GM23338 (cell line): ENCODE data around the gene EPHB3.

Source experiments
- CREB1 ChIP-seq: fragments of 250-450 bp; sonication (Bioruptor Pico); IDR thresholded peaks from 2 replicates; pipeline ENCODE4 v1.5.0; 2020; ENCODE audit warnings: low read depth, mild to moderate bottlenecking, moderate library complexity
- EZH2 ChIP-seq: fragments of 200-600 bp; sonication (generic); IDR thresholded peaks from one replicate; pipeline ENCODE4 v1.8.0; 2017; ENCODE audit warnings: antibody characterized with exemption, mild to moderate bottlenecking, low read depth; ENCODE audit not compliant: unreplicated experiment
- EZH2phosphoT487 ChIP-seq: fragments of 200-600 bp; sonication (generic); IDR thresholded peaks from one replicate; pipeline ENCODE4 v1.8.1; 2018; ENCODE audit warnings: antibody characterized with exemption; ENCODE audit not compliant: unreplicated experiment
- JUNB ChIP-seq: IDR thresholded peaks from one replicate; pipeline ENCODE4 v1.6.1; 2016; ENCODE audit warnings: antibody characterized with exemption; ENCODE audit not compliant: unreplicated experiment
- NANOG ChIP-seq: IDR thresholded peaks from 2 replicates; pipeline ENCODE4 v1.6.1; 2016; ENCODE audit warnings: antibody characterized with exemption, borderline replicate concordance
- POLR2AphosphoS5 ChIP-seq: IDR thresholded peaks from 2 replicates; pipeline ENCODE4 v1.6.1; 2016; ENCODE audit warnings: antibody characterized with exemption, low read depth
- ZNF114 ChIP-seq: fragments of 250-450 bp; sonication (Bioruptor Pico); IDR thresholded peaks from 2 replicates; pipeline ENCODE4 v1.5.0; 2020; ENCODE audit warnings: mild to moderate bottlenecking, moderate library complexity
- TF ChIP-seq, protein P1 (sequence below), 2 experiments: fragments of 200-600 bp in 1 of 2; sonication (generic) in 1 of 2; conservative IDR thresholded peaks; 2 replicates each; pipeline versions ENCODE4 v1.5.1 to v1.6.1; 2016 to 2017; ENCODE audit warnings: antibody characterized with exemption in 2 of 2, low read depth in 2 of 2, mild to moderate bottlenecking in 2 of 2, moderate library complexity in 1 of 2
- TF ChIP-seq, protein P2 (sequence below): IDR thresholded peaks from one replicate; pipeline ENCODE4 v1.6.1; 2018; ENCODE audit warnings: antibody characterized with exemption; ENCODE audit not compliant: unreplicated experiment

DNA sequence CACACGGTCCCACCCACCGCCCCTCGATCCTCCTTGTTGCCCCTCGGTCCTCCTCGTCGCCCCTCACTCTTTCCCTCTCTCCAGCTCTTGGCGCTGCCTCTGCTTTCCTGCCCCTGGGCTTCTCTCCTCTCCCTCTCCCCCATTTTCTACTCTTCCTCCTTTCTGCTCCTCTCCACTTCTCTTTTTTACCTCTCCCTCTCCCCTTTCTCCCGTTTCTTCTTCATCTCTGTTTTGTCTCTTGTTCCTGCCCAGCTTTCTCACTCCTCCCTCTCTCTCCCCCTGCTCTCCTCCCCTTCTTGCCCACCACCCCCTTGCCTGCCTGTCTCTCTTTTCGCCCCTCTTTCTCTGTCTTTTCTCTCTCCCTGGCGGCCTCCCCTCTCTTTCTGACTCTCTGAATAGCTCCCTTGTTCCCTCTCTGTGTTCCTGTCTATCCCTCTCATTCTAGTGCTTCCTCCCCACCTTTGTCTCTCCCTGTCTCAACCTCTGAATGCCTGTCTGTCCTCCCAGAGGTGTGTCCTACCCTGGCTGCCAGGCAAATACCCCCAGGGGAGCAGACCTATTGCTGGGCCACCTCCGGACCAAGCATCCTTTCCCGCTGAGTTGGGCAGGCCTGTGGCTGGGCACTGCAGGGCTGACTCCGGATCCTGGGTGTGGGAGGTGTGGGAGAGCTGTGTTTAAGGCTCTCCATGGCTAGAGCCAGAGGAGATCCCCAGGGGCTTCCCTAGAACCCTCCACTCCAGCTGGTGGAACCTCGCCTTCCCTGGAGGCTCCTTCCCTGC is 41.0 kb downstream of the EPHB3 start:
- TF ChIP-seq, protein P1, sequence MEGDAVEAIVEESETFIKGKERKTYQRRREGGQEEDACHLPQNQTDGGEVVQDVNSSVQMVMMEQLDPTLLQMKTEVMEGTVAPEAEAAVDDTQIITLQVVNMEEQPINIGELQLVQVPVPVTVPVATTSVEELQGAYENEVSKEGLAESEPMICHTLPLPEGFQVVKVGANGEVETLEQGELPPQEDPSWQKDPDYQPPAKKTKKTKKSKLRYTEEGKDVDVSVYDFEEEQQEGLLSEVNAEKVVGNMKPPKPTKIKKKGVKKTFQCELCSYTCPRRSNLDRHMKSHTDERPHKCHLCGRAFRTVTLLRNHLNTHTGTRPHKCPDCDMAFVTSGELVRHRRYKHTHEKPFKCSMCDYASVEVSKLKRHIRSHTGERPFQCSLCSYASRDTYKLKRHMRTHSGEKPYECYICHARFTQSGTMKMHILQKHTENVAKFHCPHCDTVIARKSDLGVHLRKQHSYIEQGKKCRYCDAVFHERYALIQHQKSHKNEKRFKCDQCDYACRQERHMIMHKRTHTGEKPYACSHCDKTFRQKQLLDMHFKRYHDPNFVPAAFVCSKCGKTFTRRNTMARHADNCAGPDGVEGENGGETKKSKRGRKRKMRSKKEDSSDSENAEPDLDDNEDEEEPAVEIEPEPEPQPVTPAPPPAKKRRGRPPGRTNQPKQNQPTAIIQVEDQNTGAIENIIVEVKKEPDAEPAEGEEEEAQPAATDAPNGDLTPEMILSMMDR (conservative IDR thresholded peaks at IDR 0.05; ENCODE audit: low read depth in 2 of 2), result no peak
- TF ChIP-seq JUNB, result no peak
- TF ChIP-seq POLR2AphosphoS5, result no peak
- TF ChIP-seq EZH2, result peak; percentile 73
- TF ChIP-seq, protein P2, sequence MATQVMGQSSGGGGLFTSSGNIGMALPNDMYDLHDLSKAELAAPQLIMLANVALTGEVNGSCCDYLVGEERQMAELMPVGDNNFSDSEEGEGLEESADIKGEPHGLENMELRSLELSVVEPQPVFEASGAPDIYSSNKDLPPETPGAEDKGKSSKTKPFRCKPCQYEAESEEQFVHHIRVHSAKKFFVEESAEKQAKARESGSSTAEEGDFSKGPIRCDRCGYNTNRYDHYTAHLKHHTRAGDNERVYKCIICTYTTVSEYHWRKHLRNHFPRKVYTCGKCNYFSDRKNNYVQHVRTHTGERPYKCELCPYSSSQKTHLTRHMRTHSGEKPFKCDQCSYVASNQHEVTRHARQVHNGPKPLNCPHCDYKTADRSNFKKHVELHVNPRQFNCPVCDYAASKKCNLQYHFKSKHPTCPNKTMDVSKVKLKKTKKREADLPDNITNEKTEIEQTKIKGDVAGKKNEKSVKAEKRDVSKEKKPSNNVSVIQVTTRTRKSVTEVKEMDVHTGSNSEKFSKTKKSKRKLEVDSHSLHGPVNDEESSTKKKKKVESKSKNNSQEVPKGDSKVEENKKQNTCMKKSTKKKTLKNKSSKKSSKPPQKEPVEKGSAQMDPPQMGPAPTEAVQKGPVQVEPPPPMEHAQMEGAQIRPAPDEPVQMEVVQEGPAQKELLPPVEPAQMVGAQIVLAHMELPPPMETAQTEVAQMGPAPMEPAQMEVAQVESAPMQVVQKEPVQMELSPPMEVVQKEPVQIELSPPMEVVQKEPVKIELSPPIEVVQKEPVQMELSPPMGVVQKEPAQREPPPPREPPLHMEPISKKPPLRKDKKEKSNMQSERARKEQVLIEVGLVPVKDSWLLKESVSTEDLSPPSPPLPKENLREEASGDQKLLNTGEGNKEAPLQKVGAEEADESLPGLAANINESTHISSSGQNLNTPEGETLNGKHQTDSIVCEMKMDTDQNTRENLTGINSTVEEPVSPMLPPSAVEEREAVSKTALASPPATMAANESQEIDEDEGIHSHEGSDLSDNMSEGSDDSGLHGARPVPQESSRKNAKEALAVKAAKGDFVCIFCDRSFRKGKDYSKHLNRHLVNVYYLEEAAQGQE, result no peak
- no peak for TF ChIP-seq NANOG
- TF ChIP-seq EZH2phosphoT487, result no peak
- no peak for TF ChIP-seq ZNF114 (CRISPR knock-in tag)
- no peak for TF ChIP-seq CREB1 (CRISPR knock-in tag)
